Smooth muscle cell (in vitro differentiated cells): Measurements from ENCODE around the gene GREB1. TPM values are rescaled to one million over a fixed set of nuclear protein-coding genes. Genes with fewer than 3 reads are reported as not detected.

Experiments
- DNase-seq: peaks from one replicate; lab custom pipeline; 2025; ENCODE audit not compliant: unreplicated experiment; lab: John Stamatoyannopoulos, UW
- H2AFZ ChIP-seq: fragments of 200-600 bp; sonication (generic); 2 replicates; pipeline ENCODE4 v1.6.0; 2016; ENCODE audit warnings: antibody characterized with exemption, low read depth, mild to moderate bottlenecking
- H3F3A ChIP-seq: fragments of 200-600 bp; sonication (generic); 2 replicates; pipeline ENCODE4 v1.6.0; 2017; ENCODE audit warnings: antibody characterized with exemption, low read depth
- H3K27ac ChIP-seq: fragments of 200-600 bp; sonication (generic); 2 replicates; pipeline ENCODE4 v1.5.1; 2016; ENCODE audit warnings: low read depth, mild to moderate bottlenecking
- H3K27me3 ChIP-seq: fragments of 200-600 bp; sonication (generic); 2 replicates; pipeline ENCODE4 v1.6.1; 2016; ENCODE audit warnings: low read depth, mild to moderate bottlenecking
- H3K36me3 ChIP-seq: fragments of 200-600 bp; sonication (generic); 2 replicates; pipeline ENCODE4 v1.5.1; 2016; ENCODE audit warnings: low read depth
- H3K4me1 ChIP-seq: fragments of 200-600 bp; sonication (generic); 2 replicates; pipeline ENCODE4 v1.5.1; 2016; ENCODE audit warnings: low read depth
- H3K4me2 ChIP-seq: fragments of 200-600 bp; sonication (generic); 2 replicates; pipeline ENCODE4 v1.6.0; 2016; ENCODE audit warnings: mild to moderate bottlenecking
- H3K4me3 ChIP-seq: fragments of 200-600 bp; sonication (generic); 2 replicates; pipeline ENCODE4 v1.5.1; 2016; ENCODE audit warnings: mild to moderate bottlenecking
- H3K79me2 ChIP-seq: fragments of 200-600 bp; sonication (generic); 2 replicates; pipeline ENCODE4 v1.6.0; 2016; ENCODE audit warnings: low read depth, mild to moderate bottlenecking
- H3K9ac ChIP-seq: fragments of 200-600 bp; sonication (generic); 2 replicates; pipeline ENCODE4 v1.6.0; 2016; ENCODE audit warnings: low read depth
- H3K9me3 ChIP-seq: fragments of 200-600 bp; sonication (generic); replicated peaks from 2 replicates; pipeline ENCODE4 v1.5.1; 2016; ENCODE audit warnings: low read depth
- H4K20me1 ChIP-seq: fragments of 200-600 bp; sonication (generic); 2 replicates; pipeline ENCODE4 v1.6.0; 2016; ENCODE audit warnings: low read depth
- WGBS: methylation state at CpG from one replicate; pipeline ENCODE4 v1.1.7; 2016; ENCODE audit warnings: low lambda C conversion rate; 5-methylcytosine and 5-hydroxymethylcytosine counted together
- polyA plus RNA-seq: library from polyadenylated mRNA; unstranded; fragments of >200 nt; fragmentation: Nextera tagmentation; extraction: Ambion mirVana; gene quantifications from 2 replicates; pipeline ENCODE4 v1.2.1, GENCODE V29; 2016
- total RNA-seq: library from RNA; depleted of rRNA; stranded (reverse); fragments of >200 nt; gene quantifications from 2 replicates; pipeline ENCODE4 v1.2.3, GENCODE V29; 2014
- TF ChIP-seq, protein P1 (sequence below): fragments of 200-600 bp; sonication (generic); IDR thresholded peaks from 2 replicates; pipeline ENCODE4 v1.5.1; 2017; ENCODE audit warnings: borderline replicate concordance, mild to moderate bottlenecking, antibody characterized with exemption; ENCODE audit not compliant: insufficient read depth, poor library complexity, severe bottlenecking

GREB1 gene
- total and polyA plus RNA-seq, 2 experiments from 2014 or later = 1.7 to 4.3 TPM

DNA sequence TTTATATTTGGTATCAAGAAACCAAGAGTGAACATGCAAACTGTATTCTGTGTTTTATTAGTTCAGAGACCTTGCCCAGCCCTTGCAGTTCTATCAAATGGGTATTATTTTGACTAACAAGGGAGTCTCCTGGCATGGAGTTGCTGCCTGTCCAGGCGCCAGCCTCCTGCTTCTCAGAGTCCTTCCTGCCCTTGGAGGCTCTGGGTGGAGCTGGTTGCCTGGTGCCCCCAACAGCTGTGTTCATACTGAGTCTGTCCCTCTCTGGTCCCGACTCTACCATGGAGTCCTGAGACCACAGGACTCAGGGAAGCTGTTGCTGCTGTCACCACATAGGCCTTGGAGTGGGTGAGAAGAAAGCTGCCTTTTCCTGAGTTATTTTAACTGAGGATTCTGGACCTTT lies 26.3 kb upstream of the GREB1 start:
- Histone ChIP-seq H3K36me3 (no peaks in the 10 kb centered on the region), H3K4me3 (no peak overlapping the region), H3K9ac (no peak overlapping the region), H3K9me3 (peaks cover 5% of the 10 kb centered on the region), H3K4me2 (no peak overlapping the region), H3K27me3 (no peaks in the 10 kb centered on the region), H3K4me1 (peaks cover under 1% of the 10 kb centered on the region), H3K79me2 (peaks cover 4% of the 10 kb centered on the region), H3F3A (no peaks in the 10 kb centered on the region), H4K20me1 (no peaks in the 10 kb centered on the region), H2AFZ (no peak overlapping the region), H3K27ac (no peak overlapping the region)
- WGBS = 75% methylated on average over 2 of the region's 2 CpGs
- TF ChIP-seq, protein P1, sequence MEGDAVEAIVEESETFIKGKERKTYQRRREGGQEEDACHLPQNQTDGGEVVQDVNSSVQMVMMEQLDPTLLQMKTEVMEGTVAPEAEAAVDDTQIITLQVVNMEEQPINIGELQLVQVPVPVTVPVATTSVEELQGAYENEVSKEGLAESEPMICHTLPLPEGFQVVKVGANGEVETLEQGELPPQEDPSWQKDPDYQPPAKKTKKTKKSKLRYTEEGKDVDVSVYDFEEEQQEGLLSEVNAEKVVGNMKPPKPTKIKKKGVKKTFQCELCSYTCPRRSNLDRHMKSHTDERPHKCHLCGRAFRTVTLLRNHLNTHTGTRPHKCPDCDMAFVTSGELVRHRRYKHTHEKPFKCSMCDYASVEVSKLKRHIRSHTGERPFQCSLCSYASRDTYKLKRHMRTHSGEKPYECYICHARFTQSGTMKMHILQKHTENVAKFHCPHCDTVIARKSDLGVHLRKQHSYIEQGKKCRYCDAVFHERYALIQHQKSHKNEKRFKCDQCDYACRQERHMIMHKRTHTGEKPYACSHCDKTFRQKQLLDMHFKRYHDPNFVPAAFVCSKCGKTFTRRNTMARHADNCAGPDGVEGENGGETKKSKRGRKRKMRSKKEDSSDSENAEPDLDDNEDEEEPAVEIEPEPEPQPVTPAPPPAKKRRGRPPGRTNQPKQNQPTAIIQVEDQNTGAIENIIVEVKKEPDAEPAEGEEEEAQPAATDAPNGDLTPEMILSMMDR = no peak
- DNase-seq = no peak

DNA sequence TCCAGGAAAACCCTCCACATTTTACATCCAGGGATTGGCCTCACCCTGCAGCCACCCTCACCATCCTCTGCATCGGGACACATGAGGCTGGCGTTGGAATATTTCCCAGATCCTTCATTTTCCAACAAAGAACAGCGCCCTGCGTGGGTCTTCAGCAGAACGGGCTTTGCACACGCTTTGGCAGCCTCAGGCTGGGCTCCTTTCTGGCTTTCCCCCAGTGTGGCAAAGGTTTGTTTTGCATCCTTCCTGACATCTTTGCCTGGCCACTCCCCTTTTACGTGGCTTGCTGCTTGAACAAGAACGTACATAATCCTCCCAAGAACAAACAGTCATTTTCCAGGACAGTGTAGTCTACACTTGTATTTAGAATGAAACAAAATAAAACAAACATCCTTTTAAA lies 25.6 kb upstream of the GREB1 start:
- no peak overlapping the region for H3K4me3 ChIP-seq
- peaks cover 8% of the 10 kb centered on the region for H3K4me1 ChIP-seq
- 81% methylated on average over 8 of the region's 8 CpGs for WGBS
- TF ChIP-seq, protein P1 = no peak
- H3K27me3 ChIP-seq = no peaks in the 10 kb centered on the region
- no peaks in the 10 kb centered on the region for H3F3A ChIP-seq
- no peak overlapping the region for H3K27ac ChIP-seq
- no peaks in the 10 kb centered on the region for H3K36me3 ChIP-seq
- no peak overlapping the region for H3K9ac ChIP-seq
- DNase-seq = no peak
- H4K20me1 ChIP-seq = no peaks in the 10 kb centered on the region
- H3K9me3 ChIP-seq = peaks cover 4% of the 10 kb centered on the region
- peaks cover 4% of the 10 kb centered on the region for H3K79me2 ChIP-seq
- no peak overlapping the region for H3K4me2 ChIP-seq
- H2AFZ ChIP-seq = no peak overlapping the region

DNA sequence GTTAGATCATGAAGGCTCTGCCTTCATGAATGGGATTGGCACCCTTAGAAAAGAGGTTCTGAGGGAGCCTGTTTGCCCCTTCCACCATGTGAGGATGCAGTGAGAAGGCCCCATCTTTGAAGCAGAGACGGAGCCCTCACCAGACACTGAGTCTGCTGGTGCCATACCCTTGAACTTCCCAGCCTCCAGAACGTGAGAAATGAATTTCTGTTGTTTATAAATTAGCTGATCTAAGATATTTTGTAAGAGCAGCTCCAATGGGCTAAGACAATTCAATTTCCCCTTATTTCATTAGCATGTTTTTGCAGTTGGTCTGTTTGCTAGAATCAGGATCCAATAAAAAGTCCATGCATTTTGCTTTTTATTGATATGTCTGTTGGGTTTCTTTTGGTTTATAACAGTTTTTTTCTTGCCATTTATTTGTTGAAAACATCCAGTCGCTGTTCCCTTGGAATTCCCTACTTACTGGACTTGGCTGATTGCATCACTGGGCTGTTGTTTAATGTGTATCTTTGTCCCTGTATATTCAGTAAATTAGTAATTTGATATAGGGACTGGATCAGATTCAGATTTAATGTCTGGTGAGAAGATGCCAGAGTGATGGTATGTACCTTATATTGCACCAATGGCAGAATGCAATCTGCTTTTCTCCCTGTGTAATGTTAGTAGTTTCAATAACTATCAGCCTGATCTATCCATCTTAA lies 24.0 kb upstream of the GREB1 start:
- H3K4me3 ChIP-seq = no peak overlapping the region
- H3F3A ChIP-seq = no peaks in the 10 kb centered on the region
- H3K9ac ChIP-seq = no peak overlapping the region
- H3K4me1 ChIP-seq = peaks cover 13% of the 10 kb centered on the region
- 83% methylated on average over 3 of the region's 3 CpGs for WGBS
- no peaks in the 10 kb centered on the region for H3K9me3 ChIP-seq
- H2AFZ ChIP-seq = no peak overlapping the region
- H3K4me2 ChIP-seq = no peak overlapping the region
- TF ChIP-seq, protein P1 = no peak
- no peak for DNase-seq
- no peaks in the 10 kb centered on the region for H3K27me3 ChIP-seq
- H4K20me1 ChIP-seq = no peaks in the 10 kb centered on the region
- H3K27ac ChIP-seq = no peak overlapping the region
- H3K79me2 ChIP-seq = no peaks in the 10 kb centered on the region
- H3K36me3 ChIP-seq = no peaks in the 10 kb centered on the region

DNA sequence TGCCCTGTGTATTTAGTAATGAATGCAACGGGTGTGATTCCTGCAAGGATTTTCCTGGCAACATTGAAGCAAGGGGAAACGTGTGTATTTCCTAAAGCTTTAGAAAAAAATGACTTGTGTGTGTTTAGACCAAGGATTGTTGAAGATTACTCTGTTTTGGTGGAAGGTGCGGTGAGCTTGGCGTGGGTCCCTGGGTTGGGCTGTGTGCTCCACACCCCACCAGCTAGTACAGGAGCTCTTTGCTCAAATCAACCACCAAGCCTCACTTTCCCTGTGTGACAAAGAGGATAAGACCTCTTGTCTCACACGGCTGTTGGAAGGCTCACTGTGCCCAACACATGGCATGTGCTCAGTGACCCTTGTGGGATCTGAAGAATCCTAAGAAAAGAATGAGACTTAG lies 21.4 kb upstream of the GREB1 start:
- H3K36me3 ChIP-seq = no peaks in the 10 kb centered on the region
- H3K4me1 ChIP-seq = peaks cover 29% of the 10 kb centered on the region
- H2AFZ ChIP-seq = no peak overlapping the region
- H3K9ac ChIP-seq = no peak overlapping the region
- peak overlapping the region; percentile 10 for H3K4me2 ChIP-seq
- H3K4me3 ChIP-seq = no peak overlapping the region
- WGBS = 64% methylated on average over 5 of the region's 5 CpGs
- H3K9me3 ChIP-seq = no peaks in the 10 kb centered on the region
- no peaks in the 10 kb centered on the region for H3K27me3 ChIP-seq
- no peaks in the 10 kb centered on the region for H3K79me2 ChIP-seq
- no peak for DNase-seq
- no peak overlapping the region for H3K27ac ChIP-seq
- H4K20me1 ChIP-seq = no peaks in the 10 kb centered on the region
- TF ChIP-seq, protein P1 = no peak
- no peaks in the 10 kb centered on the region for H3F3A ChIP-seq
